ENCODE results near the gene NTSR1. TPM values are rescaled to one million over a fixed set of nuclear protein-coding genes. Genes with fewer than 3 reads are reported as not detected.

The NTSR1 gene
- total RNA-seq, 1 experiment from 2014 or later, result 1.1 TPM

- Histone ChIP-seq H3K27me3 (ENCODE audit: control insufficient read depth, insufficient read depth, low read length) (no peaks in the 10 kb centered on the region), H3K36me3 (replicated peaks; ENCODE audit: control insufficient read depth, insufficient read depth, low read length) (no peaks in the 10 kb centered on the region), H3K4me3 (ENCODE audit: insufficient read depth, low read depth, low read length) (no peak overlapping the region)
- DNase-seq, result no peak
Observed at GRCh38 chr20:62694868-62695267, 13.8 kb upstream of the NTSR1 start.

DNA sequence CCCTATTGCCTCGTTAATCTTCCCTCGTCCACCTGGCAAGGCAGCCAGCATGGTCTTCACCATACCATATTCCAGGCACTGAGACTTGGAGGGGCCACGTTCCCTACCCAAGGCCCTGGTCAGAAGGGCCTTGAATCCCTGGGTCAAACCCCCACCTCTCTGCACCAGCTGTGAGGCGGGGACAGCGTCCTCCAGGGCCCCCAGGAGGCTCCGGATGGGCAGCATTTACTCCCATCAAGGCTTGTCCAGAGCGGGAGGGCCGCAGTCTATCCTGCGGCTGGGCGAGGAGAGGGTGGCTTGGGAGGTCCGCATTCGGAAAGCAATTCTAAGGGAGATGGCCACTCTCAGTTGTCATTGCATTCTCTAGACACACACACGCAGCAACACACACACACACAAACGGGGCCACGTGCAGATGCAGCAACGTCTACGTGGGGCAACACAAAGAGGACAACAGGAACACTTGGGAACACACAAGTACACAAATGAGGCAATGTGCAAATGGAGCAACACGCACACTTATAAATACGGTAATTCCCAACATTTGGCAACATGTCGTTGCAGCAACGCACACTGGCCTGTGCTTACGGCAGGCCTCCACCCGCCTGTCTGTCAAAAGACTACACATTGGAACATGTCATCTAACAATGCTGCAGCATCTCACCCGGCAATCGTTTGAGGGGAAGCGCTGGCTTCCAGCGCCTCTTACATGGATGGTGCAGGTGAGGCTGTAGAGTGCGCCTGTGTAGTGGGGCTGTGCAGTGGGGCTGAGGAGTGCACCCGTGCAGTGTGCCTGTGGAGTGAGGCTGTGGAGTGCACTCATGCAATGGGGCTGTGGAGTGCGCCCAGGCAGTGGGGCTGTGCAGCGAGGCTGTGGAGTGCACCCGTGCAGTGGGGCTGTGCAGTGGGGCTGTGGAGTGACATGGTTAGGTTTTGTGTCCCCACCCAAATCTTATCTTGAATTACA is 12.9 kb upstream of the NTSR1 start:
- Histone ChIP-seq H3K4me3 (ENCODE audit: insufficient read depth, low read depth, low read length) (no peak overlapping the region), H3K36me3 (replicated peaks; ENCODE audit: control insufficient read depth, insufficient read depth, low read length) (no peaks in the 10 kb centered on the region), H3K27me3 (ENCODE audit: control insufficient read depth, insufficient read depth, low read length) (no peaks in the 10 kb centered on the region)
- no peak for DNase-seq

- Histone ChIP-seq H3K36me3 (replicated peaks; ENCODE audit: control insufficient read depth, insufficient read depth, low read length) (no peaks in the 10 kb centered on the region), H3K27me3 (ENCODE audit: control insufficient read depth, insufficient read depth, low read length) (no peaks in the 10 kb centered on the region), H3K4me3 (ENCODE audit: insufficient read depth, low read depth, low read length) (no peak overlapping the region)
- DNase-seq, result no peak
Observed at GRCh38 chr20:62696434-62696957, 12.1 kb upstream of the NTSR1 start.

DNA sequence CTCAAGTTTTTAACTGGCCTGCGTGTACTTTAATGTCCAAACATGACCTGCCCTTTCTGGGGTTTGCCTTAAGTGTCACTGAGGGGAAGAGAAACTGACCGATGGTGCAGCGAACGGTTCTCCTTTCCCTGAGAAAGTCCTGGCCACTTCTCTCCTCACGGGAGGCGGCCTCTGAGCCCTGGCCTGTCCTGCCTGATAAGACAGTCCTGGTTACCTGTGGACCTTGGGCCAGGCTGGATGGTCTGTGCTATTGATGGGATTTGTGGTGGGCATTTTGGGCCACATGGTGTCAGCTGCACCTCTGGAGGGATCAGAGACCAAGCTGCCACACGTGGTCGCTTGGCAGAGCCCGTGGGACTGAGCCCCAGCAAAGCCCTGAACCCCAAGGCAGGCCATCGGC is 11.6 kb upstream of the NTSR1 start:
- DNase-seq, result no peak
- no peak overlapping the region for H3K4me3 ChIP-seq (ENCODE audit: insufficient read depth, low read depth, low read length)
- H3K36me3 ChIP-seq (replicated peaks; ENCODE audit: control insufficient read depth, insufficient read depth, low read length), result no peaks in the 10 kb centered on the region
- H3K27me3 ChIP-seq (ENCODE audit: control insufficient read depth, insufficient read depth, low read length), result no peaks in the 10 kb centered on the region

DNA sequence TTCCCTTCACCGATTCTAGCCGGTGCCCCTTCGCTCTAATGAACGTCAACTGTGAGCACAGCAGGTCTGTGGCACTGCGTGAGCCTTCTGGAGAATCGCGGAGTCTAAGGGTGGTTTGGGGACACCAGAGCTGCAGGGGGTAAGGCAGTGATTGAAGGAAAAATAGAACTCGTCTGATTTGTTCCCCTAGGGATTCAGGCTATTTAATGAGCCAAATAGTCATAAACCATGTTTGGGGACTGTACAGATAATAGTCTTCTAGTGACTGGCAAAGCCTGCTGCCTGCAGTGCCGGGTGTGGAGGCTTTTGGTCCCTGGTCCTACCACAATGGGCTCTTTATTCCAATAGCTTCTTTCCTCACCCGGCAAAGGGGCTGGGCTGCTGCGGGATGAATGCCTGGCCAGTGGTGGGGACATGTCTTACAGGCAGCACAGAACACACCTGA is 11.1 kb upstream of the NTSR1 start:
- no peaks in the 10 kb centered on the region for H3K27me3 ChIP-seq (ENCODE audit: control insufficient read depth, insufficient read depth, low read length)
- no peak for DNase-seq
- no peak overlapping the region for H3K4me3 ChIP-seq (ENCODE audit: insufficient read depth, low read depth, low read length)
- no peaks in the 10 kb centered on the region for H3K36me3 ChIP-seq (replicated peaks; ENCODE audit: control insufficient read depth, insufficient read depth, low read length)

DNA sequence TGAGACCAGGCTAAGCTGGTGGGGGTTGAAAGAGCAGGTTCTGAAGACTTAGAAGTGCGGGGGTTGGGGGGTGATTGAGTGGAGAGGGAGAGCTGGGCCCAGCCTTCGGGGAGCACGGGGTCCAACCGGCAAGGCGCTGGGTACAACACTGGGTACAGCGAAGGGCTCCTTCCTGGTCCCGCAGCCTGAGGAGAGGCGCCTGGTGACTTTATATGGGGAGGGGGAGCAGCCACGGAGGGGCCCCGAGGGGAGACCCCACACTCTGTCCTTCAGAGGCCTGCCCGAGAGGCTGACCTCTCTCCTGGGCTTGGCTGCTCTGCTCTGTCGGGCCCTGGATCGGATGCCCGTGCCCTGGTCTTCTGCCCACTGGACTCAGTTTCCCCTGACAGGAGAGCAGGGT is 10.4 kb upstream of the NTSR1 start:
- H3K36me3 ChIP-seq (replicated peaks; ENCODE audit: control insufficient read depth, insufficient read depth, low read length), result no peaks in the 10 kb centered on the region
- H3K4me3 ChIP-seq (ENCODE audit: insufficient read depth, low read depth, low read length), result no peak overlapping the region
- DNase-seq, result no peak
- no peaks in the 10 kb centered on the region for H3K27me3 ChIP-seq (ENCODE audit: control insufficient read depth, insufficient read depth, low read length)

GRCh38 chr20:62699296-62699695 is 9.3 kb upstream of the NTSR1 start:
- H3K36me3 ChIP-seq (replicated peaks; ENCODE audit: control insufficient read depth, insufficient read depth, low read length), result no peaks in the 10 kb centered on the region
- DNase-seq, result no peak
- no peak overlapping the region for H3K4me3 ChIP-seq (ENCODE audit: insufficient read depth, low read depth, low read length)
- H3K27me3 ChIP-seq (ENCODE audit: control insufficient read depth, insufficient read depth, low read length), result no peaks in the 10 kb centered on the region

- Histone ChIP-seq H3K4me3 (ENCODE audit: insufficient read depth, low read depth, low read length) (no peak overlapping the region), H3K27me3 (ENCODE audit: control insufficient read depth, insufficient read depth, low read length) (no peaks in the 10 kb centered on the region), H3K36me3 (replicated peaks; ENCODE audit: control insufficient read depth, insufficient read depth, low read length) (no peaks in the 10 kb centered on the region)
- DNase-seq, result no peak
Observed at GRCh38 chr20:62699741-62700140, 8.9 kb upstream of the NTSR1 start.

DNA sequence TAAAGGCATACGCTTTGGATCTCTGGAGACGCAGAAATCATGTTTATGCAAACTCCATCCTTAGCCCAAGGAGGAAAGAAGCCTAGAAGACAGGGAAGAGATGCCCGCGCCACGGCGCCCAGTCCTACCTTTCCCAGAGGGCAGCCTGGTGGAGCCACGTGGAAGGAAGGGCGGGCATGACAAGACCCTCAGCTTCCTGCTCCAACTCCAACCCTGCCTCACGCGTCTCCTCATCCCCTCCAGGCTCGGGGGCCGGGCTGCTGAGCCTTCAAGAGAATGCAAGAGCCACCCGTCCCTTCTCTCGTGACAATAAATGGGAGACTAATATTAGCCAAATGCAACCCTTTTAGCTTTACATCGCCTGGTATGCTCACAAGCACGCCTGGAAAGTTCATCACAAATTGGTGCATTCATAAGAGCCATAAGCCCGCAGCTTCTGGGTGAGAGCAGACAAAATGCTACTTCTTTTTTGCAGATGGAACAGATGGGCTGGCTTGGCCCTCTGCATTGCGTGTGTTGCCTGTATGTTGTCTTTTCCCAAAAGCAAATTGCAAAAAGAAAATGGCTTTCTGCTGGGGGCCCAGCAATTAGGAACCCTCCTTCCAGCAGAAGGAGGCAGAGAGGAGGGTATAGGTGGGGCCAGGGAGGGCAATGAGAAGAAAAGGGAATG is 8.2 kb upstream of the NTSR1 start:
- no peaks in the 10 kb centered on the region for H3K36me3 ChIP-seq (replicated peaks; ENCODE audit: control insufficient read depth, insufficient read depth, low read length)
- H3K27me3 ChIP-seq (ENCODE audit: control insufficient read depth, insufficient read depth, low read length), result no peaks in the 10 kb centered on the region
- no peak overlapping the region for H3K4me3 ChIP-seq (ENCODE audit: insufficient read depth, low read depth, low read length)
- DNase-seq, result no peak

- Histone ChIP-seq H3K27me3 (ENCODE audit: control insufficient read depth, insufficient read depth, low read length) (no peaks in the 10 kb centered on the region), H3K36me3 (replicated peaks; ENCODE audit: control insufficient read depth, insufficient read depth, low read length) (no peaks in the 10 kb centered on the region), H3K4me3 (ENCODE audit: insufficient read depth, low read depth, low read length) (no peak overlapping the region)
- DNase-seq, result no peak
Observed at GRCh38 chr20:62701161-62702012, 7.2 kb upstream of the NTSR1 start.

DNA sequence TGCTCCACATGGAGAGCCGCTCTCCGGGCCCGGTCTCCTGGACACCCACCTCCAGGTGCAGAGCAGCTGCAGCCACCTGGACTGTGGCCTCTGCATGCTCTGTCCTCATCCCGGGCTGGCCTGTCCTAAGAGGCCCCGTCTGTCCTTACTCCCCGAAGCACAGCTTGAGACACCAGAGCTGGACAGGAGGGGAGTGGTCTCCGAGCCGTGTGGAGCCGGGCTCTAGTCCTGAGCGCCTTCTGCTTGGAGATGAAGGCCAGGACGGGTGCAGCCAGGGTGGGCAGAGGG is 6.7 kb upstream of the NTSR1 start:
- Histone ChIP-seq H3K36me3 (replicated peaks; ENCODE audit: control insufficient read depth, insufficient read depth, low read length) (no peaks in the 10 kb centered on the region), H3K4me3 (ENCODE audit: insufficient read depth, low read depth, low read length) (no peak overlapping the region), H3K27me3 (ENCODE audit: control insufficient read depth, insufficient read depth, low read length) (no peaks in the 10 kb centered on the region)
- DNase-seq, result no peak

DNA sequence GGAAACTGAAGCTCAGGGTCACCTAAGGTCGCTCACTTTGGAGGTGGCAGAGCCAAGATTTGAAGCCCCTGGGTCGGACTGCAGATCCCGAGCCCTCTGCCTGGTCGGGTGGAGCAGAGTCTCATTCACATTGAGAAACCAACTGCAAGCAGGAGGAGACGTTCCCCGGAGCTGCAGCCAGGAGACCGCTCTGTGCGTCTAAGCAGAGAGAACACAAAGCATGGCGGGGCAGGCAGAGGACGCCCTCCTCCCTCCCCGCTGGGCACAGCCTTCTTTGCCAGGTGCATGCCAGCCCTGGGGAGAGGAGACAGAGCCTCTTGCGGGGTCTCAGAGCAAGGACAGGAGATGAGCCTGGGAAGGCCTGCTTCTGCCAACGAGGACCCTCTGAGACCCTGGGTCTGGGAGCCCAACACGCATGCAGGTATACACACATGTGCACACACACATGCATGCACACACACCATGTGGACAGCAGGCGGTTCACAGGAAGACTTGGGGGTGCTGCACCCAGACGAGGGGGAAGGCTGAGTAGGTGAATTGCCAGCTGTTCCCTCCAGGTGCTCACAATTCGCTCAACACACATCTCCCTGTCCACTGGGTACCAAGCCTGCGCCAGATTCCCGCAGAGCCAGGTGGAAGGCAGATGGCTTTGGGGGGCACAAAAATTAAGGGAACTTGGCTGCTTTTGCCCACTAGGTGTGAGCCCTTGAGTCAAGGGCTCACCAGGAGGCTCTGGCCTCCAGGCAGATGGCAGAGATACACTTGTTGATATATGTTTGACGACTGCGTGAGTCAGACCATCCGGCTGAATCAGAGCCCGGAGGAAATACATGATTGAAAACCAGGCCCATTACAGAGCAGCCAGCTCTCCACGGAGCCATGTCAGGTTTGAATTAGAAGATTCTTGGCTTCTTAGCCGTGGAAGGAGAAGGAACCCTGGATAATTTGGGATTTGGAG is 5.5 kb upstream of the NTSR1 start:
- Histone ChIP-seq H3K36me3 (replicated peaks; ENCODE audit: control insufficient read depth, insufficient read depth, low read length) (no peaks in the 10 kb centered on the region), H3K4me3 (ENCODE audit: insufficient read depth, low read depth, low read length) (no peak overlapping the region), H3K27me3 (ENCODE audit: control insufficient read depth, insufficient read depth, low read length) (peaks cover 6% of the 10 kb centered on the region)
- DNase-seq, result no peak

DNA sequence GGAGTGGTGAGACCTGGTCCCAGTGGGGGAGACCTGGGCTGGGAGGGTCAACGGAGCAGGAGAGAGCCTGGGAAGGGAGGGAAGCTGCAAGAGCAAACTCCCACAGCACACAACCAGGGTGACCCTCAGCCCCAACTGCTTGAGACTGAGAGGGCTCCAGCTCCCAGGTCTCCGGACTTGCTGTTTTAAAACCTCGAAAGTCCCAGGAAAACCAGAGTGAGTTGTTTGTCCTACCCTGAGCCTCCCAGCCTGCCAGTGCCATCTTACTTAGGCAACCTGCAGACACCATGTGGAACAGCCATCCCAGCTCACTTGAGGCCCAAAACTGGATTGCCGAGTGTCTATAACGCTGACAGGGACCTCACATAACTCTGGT is 4.8 kb upstream of the NTSR1 start:
- no peak for DNase-seq
- Histone ChIP-seq H3K36me3 (replicated peaks; ENCODE audit: control insufficient read depth, insufficient read depth, low read length) (no peaks in the 10 kb centered on the region), H3K4me3 (ENCODE audit: insufficient read depth, low read depth, low read length) (no peak overlapping the region), H3K27me3 (ENCODE audit: control insufficient read depth, insufficient read depth, low read length) (peaks cover 12% of the 10 kb centered on the region)

All from H7 (cell line).